ENCODE data around the gene ANO3.
"Not testable (repeated sequence)": the region's sequence is repeated elsewhere in the genome, so short reads cannot be mapped to it uniquely, and the experiment has no call there.

ANO3 gene

GRCh38 chr11:26331911-26332571 is at the start of gene ANO3:
Gene ANO3 (plus strand): TSS chr11:26332130. CDS start chr11:26332276, 146 bp downstream.
- H3K27ac ChIP-seq (ENCODE audit: low read length): no peak within 1 kb of the TSS
- H3K9ac ChIP-seq (ENCODE audit: low read length): no peak within 1 kb of the TSS
- no peaks in the 10 kb centered on the region for H3K27me3 ChIP-seq (ENCODE audit: control insufficient read depth, insufficient read depth, low read length)
- H3K36me3 ChIP-seq (ENCODE audit: control insufficient read depth, low read depth, low read length): no peaks in the 10 kb centered on the region
- peaks cover 22% of the 10 kb centered on the region for H3K4me1 ChIP-seq (ENCODE audit: control insufficient read depth, low read depth, low read length)
- no peaks in the 10 kb centered on the region for H3K9me3 ChIP-seq (ENCODE audit: control insufficient read depth, low read depth, low read length)
- peak within 1 kb of the TSS; percentile 47 for H3K4me3 ChIP-seq (ENCODE audit: low read length)

DNA sequence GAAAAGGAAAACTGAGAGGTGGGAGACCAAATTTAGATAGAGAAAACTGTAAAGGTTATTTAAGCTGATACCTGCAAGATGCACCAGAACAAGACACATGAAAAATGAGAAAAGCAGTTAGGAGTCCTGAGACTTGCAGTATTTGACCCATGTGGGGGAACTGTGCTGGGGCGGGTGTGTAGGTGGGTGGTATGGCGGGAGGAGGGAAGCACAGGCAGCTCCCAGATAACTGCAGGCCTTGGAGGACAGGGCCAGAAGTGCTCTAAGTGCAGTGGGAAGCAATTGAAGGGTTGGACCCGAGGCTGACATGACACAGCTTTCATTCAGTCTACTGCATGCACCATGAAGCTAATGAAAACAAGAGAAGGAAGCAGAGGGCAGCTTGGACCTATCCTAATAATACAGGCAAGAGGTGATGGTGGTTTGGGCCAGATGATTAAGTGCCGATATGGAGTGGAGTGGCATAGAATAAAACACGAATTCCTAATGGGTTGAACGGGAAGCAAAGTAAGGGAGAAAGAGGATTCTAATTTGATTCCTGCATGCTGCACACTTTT is 48.0 kb upstream of the ANO3 start:
- H3K9me3 ChIP-seq (ENCODE audit: control insufficient read depth, low read depth, low read length): no peaks in the 10 kb centered on the region
- H3K9ac ChIP-seq (ENCODE audit: low read length): peak overlapping the region; percentile 3
- H3K4me1 ChIP-seq (ENCODE audit: control insufficient read depth, low read depth, low read length): peaks cover 3% of the 10 kb centered on the region
- no peaks in the 10 kb centered on the region for H3K36me3 ChIP-seq (ENCODE audit: control insufficient read depth, low read depth, low read length)
- H3K4me3 ChIP-seq (ENCODE audit: low read length): peak overlapping the region; percentile 83
- no peak overlapping the region for H3K27ac ChIP-seq (ENCODE audit: low read length)
- H3K27me3 ChIP-seq (ENCODE audit: control insufficient read depth, insufficient read depth, low read length): no peaks in the 10 kb centered on the region

GRCh38 chr11:26285608-26286007 is 46.3 kb upstream of the ANO3 start:
- no peaks in the 10 kb centered on the region for H3K36me3 ChIP-seq (ENCODE audit: control insufficient read depth, low read depth, low read length)
- no peak overlapping the region for H3K4me3 ChIP-seq (ENCODE audit: low read length)

DNA sequence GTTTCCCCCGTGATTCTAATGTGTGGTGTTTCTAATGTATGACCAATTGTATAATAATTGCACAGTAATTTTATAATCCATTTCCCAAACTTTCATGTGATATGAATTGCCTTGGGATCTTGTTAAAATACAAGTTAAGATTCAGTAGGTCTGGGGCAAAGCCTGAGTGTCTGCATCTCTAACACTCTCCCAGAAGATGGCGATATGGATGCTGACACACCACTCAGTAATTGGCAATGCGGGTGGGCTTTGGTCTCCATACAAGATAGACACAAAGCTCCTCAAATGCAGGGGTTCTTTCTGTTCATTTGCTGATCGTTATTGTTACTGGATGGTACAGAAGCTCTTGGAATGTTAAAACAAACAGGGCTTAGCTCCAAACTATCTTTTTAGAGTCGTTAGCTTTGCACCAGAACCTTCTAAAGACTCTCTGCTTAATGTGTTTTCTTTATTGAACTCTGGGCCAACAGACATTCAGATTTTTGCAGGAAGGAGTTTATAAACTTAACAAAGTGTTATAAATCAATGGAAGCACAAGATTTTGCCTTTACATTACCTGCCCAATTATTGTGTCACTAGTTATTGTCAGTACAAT is 45.4 kb upstream of the ANO3 start:
- Histone ChIP-seq H3K27me3 (ENCODE audit: control insufficient read depth, insufficient read depth, low read length) (no peaks in the 10 kb centered on the region), H3K36me3 (ENCODE audit: control insufficient read depth, low read depth, low read length) (no peaks in the 10 kb centered on the region), H3K4me1 (ENCODE audit: control insufficient read depth, low read depth, low read length) (peaks cover 3% of the 10 kb centered on the region), H3K4me3 (ENCODE audit: low read length) (no peak overlapping the region), H3K9ac (ENCODE audit: low read length) (no peak overlapping the region), H3K9me3 (ENCODE audit: control insufficient read depth, low read depth, low read length) (no peaks in the 10 kb centered on the region), H3K27ac (ENCODE audit: low read length) (no peak overlapping the region)

More at GRCh38 chr11:26285608-26286007, 46.3 kb upstream of the ANO3 start:
- H3K4me1 ChIP-seq (ENCODE audit: control insufficient read depth, low read depth, low read length): peaks cover 3% of the 10 kb centered on the region
- H3K27ac ChIP-seq (ENCODE audit: low read length): no peak overlapping the region
- no peaks in the 10 kb centered on the region for H3K9me3 ChIP-seq (ENCODE audit: control insufficient read depth, low read depth, low read length)
- H3K9ac ChIP-seq (ENCODE audit: low read length): no peak overlapping the region
- no peaks in the 10 kb centered on the region for H3K27me3 ChIP-seq (ENCODE audit: control insufficient read depth, insufficient read depth, low read length)

DNA sequence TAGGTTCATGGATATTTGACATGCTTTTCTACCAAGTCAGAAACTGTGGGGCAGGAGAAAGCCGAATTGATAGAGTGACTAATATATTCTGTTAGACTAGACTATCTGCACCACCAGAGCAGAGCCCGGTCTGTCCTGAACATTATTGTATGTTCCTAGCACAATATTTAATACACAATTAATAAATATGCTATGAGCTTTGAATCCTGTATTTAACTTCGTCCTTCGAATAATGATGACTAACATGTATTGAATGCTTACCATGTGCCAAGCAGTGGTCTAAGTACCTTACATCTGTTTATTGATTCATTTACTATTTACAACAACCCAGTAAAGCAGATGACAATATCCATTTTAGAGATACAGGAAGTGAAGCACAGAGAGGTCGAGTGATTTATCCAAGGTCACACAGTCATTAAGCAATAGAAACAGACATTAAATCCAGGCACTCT is 44.8 kb upstream of the ANO3 start:
- Histone ChIP-seq H3K4me3 (ENCODE audit: low read length) (no peak overlapping the region), H3K27me3 (ENCODE audit: control insufficient read depth, insufficient read depth, low read length) (no peaks in the 10 kb centered on the region), H3K27ac (ENCODE audit: low read length) (no peak overlapping the region), H3K9me3 (ENCODE audit: control insufficient read depth, low read depth, low read length) (no peaks in the 10 kb centered on the region), H3K9ac (ENCODE audit: low read length) (no peak overlapping the region), H3K4me1 (ENCODE audit: control insufficient read depth, low read depth, low read length) (peaks cover 3% of the 10 kb centered on the region), H3K36me3 (ENCODE audit: control insufficient read depth, low read depth, low read length) (no peaks in the 10 kb centered on the region)

- peaks cover 5% of the 10 kb centered on the region for H3K4me1 ChIP-seq (ENCODE audit: control insufficient read depth, low read depth, low read length)
- H3K36me3 ChIP-seq (ENCODE audit: control insufficient read depth, low read depth, low read length): no peaks in the 10 kb centered on the region
- H3K9me3 ChIP-seq (ENCODE audit: control insufficient read depth, low read depth, low read length): no peaks in the 10 kb centered on the region
- H3K27ac ChIP-seq (ENCODE audit: low read length): no peak overlapping the region
- H3K9ac ChIP-seq (ENCODE audit: low read length): no peak overlapping the region
- H3K4me3 ChIP-seq (ENCODE audit: low read length): no peak overlapping the region
- no peaks in the 10 kb centered on the region for H3K27me3 ChIP-seq (ENCODE audit: control insufficient read depth, insufficient read depth, low read length)
These were observed 34.5 kb upstream of the ANO3 start for GRCh38 chr11:26297189-26297975.

DNA sequence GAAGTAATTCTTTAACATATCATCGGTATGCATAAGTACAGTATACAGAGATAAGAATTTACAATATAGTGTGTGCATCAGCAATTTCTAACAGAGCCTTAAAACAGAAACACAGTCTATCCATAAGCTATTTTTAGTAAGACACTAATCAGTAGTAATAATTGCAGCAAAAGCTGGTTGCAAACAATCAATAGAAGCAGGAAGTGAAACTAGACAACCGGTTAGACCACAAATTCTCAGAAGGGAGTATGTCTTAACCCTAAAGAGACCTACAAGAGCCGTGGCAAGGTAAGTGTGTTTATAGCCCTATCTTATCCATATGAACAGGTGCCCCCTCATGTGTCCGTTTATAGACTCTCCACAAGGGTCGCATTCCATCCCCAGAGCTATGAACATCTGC is 15.6 kb upstream of the ANO3 start:
- not testable (repeated sequence) for H3K27me3 ChIP-seq (ENCODE audit: control insufficient read depth, insufficient read depth, low read length); H3K27ac ChIP-seq (ENCODE audit: low read length); H3K9me3 ChIP-seq (ENCODE audit: control insufficient read depth, low read depth, low read length); H3K36me3 ChIP-seq (ENCODE audit: control insufficient read depth, low read depth, low read length); H3K9ac ChIP-seq (ENCODE audit: low read length); H3K4me3 ChIP-seq (ENCODE audit: low read length)
- peaks cover 12% of the 10 kb centered on the region for H3K4me1 ChIP-seq (ENCODE audit: control insufficient read depth, low read depth, low read length)

GRCh38 chr11:26319906-26320305 is 12.0 kb upstream of the ANO3 start:
- H3K36me3 ChIP-seq (ENCODE audit: control insufficient read depth, low read depth, low read length): no peaks in the 10 kb centered on the region
- H3K4me3 ChIP-seq (ENCODE audit: low read length): no peak overlapping the region
- no peaks in the 10 kb centered on the region for H3K9me3 ChIP-seq (ENCODE audit: control insufficient read depth, low read depth, low read length)
- H3K4me1 ChIP-seq (ENCODE audit: control insufficient read depth, low read depth, low read length): peaks cover 12% of the 10 kb centered on the region
- no peaks in the 10 kb centered on the region for H3K27me3 ChIP-seq (ENCODE audit: control insufficient read depth, insufficient read depth, low read length)
- H3K27ac ChIP-seq (ENCODE audit: low read length): no peak overlapping the region
- no peak overlapping the region for H3K9ac ChIP-seq (ENCODE audit: low read length)

GRCh38 chr11:26321516-26321915 is 10.4 kb upstream of the ANO3 start:
- Histone ChIP-seq H3K4me1 (ENCODE audit: control insufficient read depth, low read depth, low read length) (peaks cover 10% of the 10 kb centered on the region), H3K9me3 (ENCODE audit: control insufficient read depth, low read depth, low read length) (no peaks in the 10 kb centered on the region), H3K36me3 (ENCODE audit: control insufficient read depth, low read depth, low read length) (no peaks in the 10 kb centered on the region), H3K27me3 (ENCODE audit: control insufficient read depth, insufficient read depth, low read length) (no peaks in the 10 kb centered on the region), H3K4me3 (ENCODE audit: low read length) (no peak overlapping the region), H3K9ac (ENCODE audit: low read length) (no peak overlapping the region), H3K27ac (ENCODE audit: low read length) (no peak overlapping the region)

- Histone ChIP-seq H3K27me3 (ENCODE audit: control insufficient read depth, insufficient read depth, low read length) (no peaks in the 10 kb centered on the region), H3K27ac (ENCODE audit: low read length) (no peak overlapping the region), H3K4me1 (ENCODE audit: control insufficient read depth, low read depth, low read length) (peaks cover 5% of the 10 kb centered on the region), H3K9me3 (ENCODE audit: control insufficient read depth, low read depth, low read length) (no peaks in the 10 kb centered on the region), H3K9ac (ENCODE audit: low read length) (no peak overlapping the region), H3K36me3 (ENCODE audit: control insufficient read depth, low read depth, low read length) (no peaks in the 10 kb centered on the region), H3K4me3 (ENCODE audit: low read length) (no peak overlapping the region)
These were observed 9.4 kb upstream of the ANO3 start for GRCh38 chr11:26322335-26323067.

DNA sequence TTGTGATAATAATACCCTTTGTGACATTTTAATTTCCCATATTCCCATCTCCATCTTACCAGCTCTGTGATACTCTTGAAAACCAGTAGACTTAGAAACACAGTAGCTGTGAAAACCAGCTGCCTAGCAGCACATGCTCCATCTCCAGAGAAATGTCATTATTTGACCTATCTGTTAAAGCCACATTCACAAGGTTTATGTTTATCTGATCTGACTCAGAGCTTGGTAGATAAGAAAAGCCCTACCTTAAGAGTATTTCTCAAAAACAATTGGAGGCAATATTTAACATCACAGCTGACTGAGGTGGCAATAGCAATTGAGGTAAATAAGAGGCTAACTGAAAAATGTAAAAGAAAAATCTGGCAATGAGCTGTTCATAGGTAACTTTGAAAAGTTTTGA is 8.1 kb upstream of the ANO3 start:
- Histone ChIP-seq H3K9ac (ENCODE audit: low read length) (no peak overlapping the region), H3K4me3 (ENCODE audit: low read length) (no peak overlapping the region), H3K9me3 (ENCODE audit: control insufficient read depth, low read depth, low read length) (no peaks in the 10 kb centered on the region), H3K27ac (ENCODE audit: low read length) (no peak overlapping the region), H3K4me1 (ENCODE audit: control insufficient read depth, low read depth, low read length) (peaks cover 11% of the 10 kb centered on the region), H3K36me3 (ENCODE audit: control insufficient read depth, low read depth, low read length) (no peaks in the 10 kb centered on the region), H3K27me3 (ENCODE audit: control insufficient read depth, insufficient read depth, low read length) (no peaks in the 10 kb centered on the region)
